DMS 273 treated with DMSO at 0.1 percent for 48 hours (cell line): ENCODE data around the gene RBBP8NL.

Source experiments
- DNase-seq: peaks from one replicate; lab custom pipeline; 2025; lab: John Stamatoyannopoulos, UW

Gene RBBP8NL

GRCh38 chr20:62420846-62421715 lies 6.3 kb downstream of the RBBP8NL start:
- no peak for DNase-seq

- no peak for DNase-seq
These were observed 7.6 kb downstream of the RBBP8NL start for GRCh38 chr20:62419759-62420158.

- DNase-seq: no peak
These were observed 8.4 kb downstream of the RBBP8NL start for GRCh38 chr20:62418709-62419487.

- no peak for DNase-seq
These were observed 9.2 kb downstream of the RBBP8NL start for GRCh38 chr20:62417981-62418708.

- no peak for DNase-seq
These were observed 10.4 kb downstream of the RBBP8NL start for GRCh38 chr20:62416651-62417637.

- DNase-seq: no peak
These were observed 11.8 kb downstream of the RBBP8NL start for GRCh38 chr20:62415354-62416111.

GRCh38 chr20:62413896-62414481 lies 13.3 kb downstream of the RBBP8NL start:
- DNase-seq: no peak

GRCh38 chr20:62413025-62413570 lies 14.2 kb downstream of the RBBP8NL start:
- no peak for DNase-seq

- DNase-seq: no peak
These were observed 14.9 kb downstream of the RBBP8NL start for GRCh38 chr20:62412194-62413024.

- DNase-seq: no peak
These were observed 15.7 kb downstream of the RBBP8NL start for GRCh38 chr20:62411479-62412193.

GRCh38 chr20:62410746-62411478 lies 16.4 kb downstream of the RBBP8NL start:
- no peak for DNase-seq

- no peak for DNase-seq
These were observed 17.2 kb downstream of the RBBP8NL start for GRCh38 chr20:62409931-62410745.

- DNase-seq: no peak
These were observed 18.1 kb downstream of the RBBP8NL start for GRCh38 chr20:62409086-62409853.

- no peak for DNase-seq
These were observed 18.7 kb downstream of the RBBP8NL start for GRCh38 chr20:62408640-62409039.

GRCh38 chr20:62408055-62408454 lies 19.3 kb downstream of the RBBP8NL start:
- DNase-seq: no peak
